ENCODE measurements around the gene SMIM35.

The SMIM35 gene

DNA sequence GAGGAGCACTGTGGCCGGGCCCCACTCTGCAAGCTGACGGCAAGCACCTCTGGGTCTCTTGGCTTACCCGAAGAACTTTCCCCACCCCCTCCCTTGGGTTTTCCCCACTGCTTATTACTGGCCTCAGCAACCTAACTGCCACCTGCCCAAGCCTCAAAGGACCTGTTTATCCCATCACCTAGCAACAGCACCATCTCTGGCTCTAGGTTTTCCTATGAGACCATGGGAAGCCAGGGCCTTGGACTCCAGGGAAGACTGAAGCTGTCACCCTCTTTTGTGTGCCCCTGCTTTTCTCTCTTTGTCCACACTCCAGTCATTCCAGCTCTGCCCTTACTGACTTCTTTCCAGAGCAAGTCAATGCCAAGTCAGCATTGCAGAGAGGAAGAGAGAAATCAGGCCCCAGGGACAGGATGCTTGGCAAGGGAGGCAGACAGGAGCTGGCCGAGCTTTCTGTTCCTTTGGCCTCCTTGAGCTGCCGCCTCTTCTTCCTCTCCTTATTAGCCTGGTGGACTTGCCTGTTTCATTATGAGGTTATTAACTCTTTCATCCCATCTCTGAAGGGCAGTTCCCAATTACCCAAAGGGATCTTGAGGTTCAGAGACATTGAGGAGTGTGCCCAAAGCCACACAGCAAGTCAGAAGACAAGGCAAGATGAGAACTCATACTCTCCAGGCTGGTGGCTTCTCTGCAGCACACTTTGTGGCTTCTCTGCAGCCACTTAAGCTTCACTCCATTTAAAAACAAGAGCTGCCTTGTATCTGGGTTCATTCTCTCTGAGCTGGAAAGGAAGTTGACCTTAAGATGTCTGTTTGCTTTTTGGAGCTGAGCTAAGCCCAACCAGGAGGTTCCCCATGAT is at the start of gene SMIM35:
TSS of gene SMIM35 (minus strand) at position 51 of the 856 bp plus-strand sequence. CDS start 206 bp downstream, outside the sequence.
- Histone ChIP-seq H3K9ac (ENCODE audit: low read length) (no peak within 1 kb of the TSS), H2AFZ (ENCODE audit: low read length) (no peak within 1 kb of the TSS), H4K20me1 (ENCODE audit: insufficient read depth, low read length) (no peaks in the 10 kb centered on the region), H3K36me3 (ENCODE audit: insufficient read depth, low read length) (no peaks in the 10 kb centered on the region; the same call in 1 of the 2 replicates), H3K27ac (ENCODE audit: low read depth, low read length, poor library complexity, severe bottlenecking) (no peak within 1 kb of the TSS), H3K4me2 (ENCODE audit: low read length) (no peak within 1 kb of the TSS), H3F3A (ENCODE audit: insufficient read depth, low read length) (no peaks in the 10 kb centered on the region), H3K9me2 (ENCODE audit: low read depth, low read length) (no peaks in the 10 kb centered on the region), H3K4me1 (ENCODE audit: insufficient read depth, low read length, severe bottlenecking) (no peaks in the 10 kb centered on the region), H3K79me2 (ENCODE audit: insufficient read depth, low read length) (no peaks in the 10 kb centered on the region), H3K9me3 (ENCODE audit: low read length) (no peaks in the 10 kb centered on the region), H3K27me3 (ENCODE audit: insufficient read depth, low read length) (no peaks in the 10 kb centered on the region; the same call in 1 of the 2 replicates), H3K4me3 (ENCODE audit: low read depth, low read length, poor library complexity, severe bottlenecking) (no peak within 1 kb of the TSS)
- TF ChIP-seq, protein P1, sequence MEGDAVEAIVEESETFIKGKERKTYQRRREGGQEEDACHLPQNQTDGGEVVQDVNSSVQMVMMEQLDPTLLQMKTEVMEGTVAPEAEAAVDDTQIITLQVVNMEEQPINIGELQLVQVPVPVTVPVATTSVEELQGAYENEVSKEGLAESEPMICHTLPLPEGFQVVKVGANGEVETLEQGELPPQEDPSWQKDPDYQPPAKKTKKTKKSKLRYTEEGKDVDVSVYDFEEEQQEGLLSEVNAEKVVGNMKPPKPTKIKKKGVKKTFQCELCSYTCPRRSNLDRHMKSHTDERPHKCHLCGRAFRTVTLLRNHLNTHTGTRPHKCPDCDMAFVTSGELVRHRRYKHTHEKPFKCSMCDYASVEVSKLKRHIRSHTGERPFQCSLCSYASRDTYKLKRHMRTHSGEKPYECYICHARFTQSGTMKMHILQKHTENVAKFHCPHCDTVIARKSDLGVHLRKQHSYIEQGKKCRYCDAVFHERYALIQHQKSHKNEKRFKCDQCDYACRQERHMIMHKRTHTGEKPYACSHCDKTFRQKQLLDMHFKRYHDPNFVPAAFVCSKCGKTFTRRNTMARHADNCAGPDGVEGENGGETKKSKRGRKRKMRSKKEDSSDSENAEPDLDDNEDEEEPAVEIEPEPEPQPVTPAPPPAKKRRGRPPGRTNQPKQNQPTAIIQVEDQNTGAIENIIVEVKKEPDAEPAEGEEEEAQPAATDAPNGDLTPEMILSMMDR (IDR thresholded peaks at IDR 0.05; ENCODE audit: low read length): no peak
- TF ChIP-seq EZH2 (IDR thresholded peaks at IDR 0.05; ENCODE audit: borderline replicate concordance, low read length): no peak

DNA sequence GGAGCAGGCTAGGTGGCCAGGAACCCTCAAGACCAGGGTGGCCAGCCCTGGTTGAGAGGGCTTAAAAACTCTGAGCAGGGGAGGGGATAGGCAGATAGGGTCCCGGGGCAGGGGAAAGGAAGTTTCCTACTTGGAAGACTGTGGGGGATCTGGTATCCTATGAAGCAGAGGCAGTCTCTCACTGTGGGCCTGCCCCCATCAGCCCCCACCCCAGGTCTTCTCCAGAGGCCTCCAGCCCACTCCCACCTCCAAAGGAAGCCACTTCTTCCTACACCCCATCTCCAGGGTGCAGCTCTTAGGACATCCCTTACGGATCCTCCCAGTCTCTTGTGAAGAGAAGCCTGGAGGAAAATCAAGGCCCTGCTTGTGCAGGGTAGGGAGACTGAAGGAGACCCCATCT is 49.6 kb upstream of the SMIM35 start:
- no peak overlapping the region for H3K4me3 ChIP-seq (ENCODE audit: low read depth, low read length, poor library complexity, severe bottlenecking)
- no peaks in the 10 kb centered on the region for H3K79me2 ChIP-seq (ENCODE audit: insufficient read depth, low read length)
- H4K20me1 ChIP-seq (ENCODE audit: insufficient read depth, low read length): no peaks in the 10 kb centered on the region
- TF ChIP-seq, protein P1 (IDR thresholded peaks at IDR 0.05; ENCODE audit: low read length): no peak
- TF ChIP-seq EZH2 (IDR thresholded peaks at IDR 0.05; ENCODE audit: borderline replicate concordance, low read length): no peak
- no peaks in the 10 kb centered on the region for H3K27me3 ChIP-seq (ENCODE audit: insufficient read depth, low read length)
- no peaks in the 10 kb centered on the region for H3K4me1 ChIP-seq (ENCODE audit: insufficient read depth, low read length, severe bottlenecking)
- no peak overlapping the region for H3K4me2 ChIP-seq (ENCODE audit: low read length)
- H3K9me3 ChIP-seq (ENCODE audit: low read length): no peaks in the 10 kb centered on the region
- no peaks in the 10 kb centered on the region for H3K9me2 ChIP-seq (ENCODE audit: low read depth, low read length)
- no peak overlapping the region for H3K9ac ChIP-seq (ENCODE audit: low read length)
- H3F3A ChIP-seq (ENCODE audit: insufficient read depth, low read length): no peaks in the 10 kb centered on the region
- H3K36me3 ChIP-seq (ENCODE audit: insufficient read depth, low read length): no peaks in the 10 kb centered on the region
- no peak overlapping the region for H2AFZ ChIP-seq (ENCODE audit: low read length)
- H3K27ac ChIP-seq (ENCODE audit: low read depth, low read length, poor library complexity, severe bottlenecking): no peak overlapping the region

DNA sequence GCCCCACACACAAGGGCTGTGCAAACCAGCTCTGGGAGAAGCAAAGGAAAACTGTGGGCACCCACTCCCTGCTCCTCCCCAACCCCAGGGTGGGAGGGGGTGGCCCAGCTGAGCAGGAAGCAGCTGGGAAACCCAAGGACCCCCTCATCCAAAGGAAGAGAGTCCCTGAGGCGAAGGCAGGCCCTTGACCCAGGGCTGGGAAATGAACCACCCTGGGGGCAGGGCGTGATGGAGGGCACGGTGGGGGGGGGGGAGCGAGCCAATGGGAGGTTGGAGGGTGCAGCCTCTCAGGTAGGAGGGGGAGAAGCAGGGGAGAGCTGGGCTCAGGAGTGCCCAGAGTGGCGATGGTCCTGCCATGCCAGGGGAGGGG is 49.0 kb upstream of the SMIM35 start:
- Histone ChIP-seq H3K9ac (ENCODE audit: low read length) (no peak overlapping the region), H2AFZ (ENCODE audit: low read length) (no peak overlapping the region), H3K27me3 (ENCODE audit: insufficient read depth, low read length) (no peaks in the 10 kb centered on the region), H3K9me2 (ENCODE audit: low read depth, low read length) (no peaks in the 10 kb centered on the region), H3F3A (ENCODE audit: insufficient read depth, low read length) (no peaks in the 10 kb centered on the region), H3K79me2 (ENCODE audit: insufficient read depth, low read length) (no peaks in the 10 kb centered on the region), H3K36me3 (ENCODE audit: insufficient read depth, low read length) (no peaks in the 10 kb centered on the region), H3K4me3 (ENCODE audit: low read depth, low read length, poor library complexity, severe bottlenecking) (no peak overlapping the region), H4K20me1 (ENCODE audit: insufficient read depth, low read length) (no peaks in the 10 kb centered on the region), H3K4me1 (ENCODE audit: insufficient read depth, low read length, severe bottlenecking) (no peaks in the 10 kb centered on the region), H3K9me3 (ENCODE audit: low read length) (no peaks in the 10 kb centered on the region), H3K4me2 (ENCODE audit: low read length) (no peak overlapping the region), H3K27ac (ENCODE audit: low read depth, low read length, poor library complexity, severe bottlenecking) (no peak overlapping the region)
- TF ChIP-seq, protein P1 (IDR thresholded peaks at IDR 0.05; ENCODE audit: low read length): no peak
- no peak for TF ChIP-seq EZH2 (IDR thresholded peaks at IDR 0.05; ENCODE audit: borderline replicate concordance, low read length)
